Stomach (tissue), 9 donors: ENCODE measurements around the gene ATXN3. TPM values are rescaled to one million over a fixed set of nuclear protein-coding genes. Genes with fewer than 3 reads are reported as not detected.

Experiments used
- DNase-seq, 2 donors: peaks; one replicate each; pipeline versions ENCODE4 v3.0.0 to v3.0.0-alpha.2; 2013 to 2019
- H3K27ac ChIP-seq, 5 donors: fragments of 200-600 bp in 4 of 5; sonication (generic) in 4 of 5; one replicate each; pipeline ENCODE4 v1.5.1; 2013 to 2019; ENCODE audit warnings: mild to moderate bottlenecking in 1 of 5, moderate library complexity in 1 of 5
- H3K27me3 ChIP-seq, 3 donors: fragments of 200-600 bp; sonication (generic); one replicate each; pipeline ENCODE4 v1.5.1; 2017 to 2019; ENCODE audit warnings: mixed run types in 1 of 3
- H3K36me3 ChIP-seq, 4 donors: fragments of 200-600 bp; sonication (generic); 1 replicate in 3 of 4; 2 replicates in 1 of 4; pipeline ENCODE4 v1.5.1; 2016 to 2019
- H3K4me1 ChIP-seq, 4 donors: fragments of 200-600 bp; sonication (generic); one replicate each; pipeline ENCODE4 v1.5.1; 2016 to 2019
- H3K4me3 ChIP-seq, 4 donors: fragments of 200-600 bp; sonication (generic) in 3 of 4; one replicate each; pipeline ENCODE4 v1.5.1; 2016 to 2019; ENCODE audit warnings: mild to moderate bottlenecking in 1 of 4
- H3K9me3 ChIP-seq, 4 donors: fragments of 200-600 bp; sonication (generic); one replicate each; pipeline ENCODE4 v1.5.1; 2016 to 2019
- CTCF ChIP-seq, 7 experiments: fragments of 450-650 bp in 4 of 7; fragments of 200-600 bp in 3 of 7; sonication (generic) in 3 of 7; IDR thresholded peaks; one replicate each; pipeline ENCODE4 v1.5.1; 2016 to 2019; ENCODE audit warnings: antibody characterized with exemption in 7 of 7, control low read depth in 2 of 7, mild to moderate bottlenecking in 1 of 7
- EP300 ChIP-seq: sonication (generic); formaldehyde crosslinking; IDR thresholded peaks from one replicate; pipeline ENCODE4 v1.6.1; 2017; ENCODE audit warnings: antibody characterized with exemption
- POLR2A ChIP-seq, 4 donors: fragments of 450-650 bp; IDR thresholded peaks; one replicate each; pipeline ENCODE4 v1.6.1; 2016; ENCODE audit warnings: antibody characterized with exemption in 4 of 4, control low read depth in 2 of 4, mild to moderate bottlenecking in 1 of 4, moderate library complexity in 1 of 4
- POLR2AphosphoS5 ChIP-seq, 3 donors: sonication (generic); formaldehyde crosslinking; IDR thresholded peaks; one replicate each; pipeline ENCODE4 v1.6.1; 2016; ENCODE audit warnings: antibody characterized with exemption in 3 of 3
- WGBS, 5 donors: extraction: QIAGEN DNeasy Blood & Tissue Kit in 3 of 5; methylation state at CpG; one replicate each; pipeline versions ENCODE4 v1.1.5 to v1.1.7; 2013 to 2018; 5-methylcytosine and 5-hydroxymethylcytosine counted together
- intact Hi-C: fragments of 100-400 bp; cut with DNase I; formaldehyde crosslinking; loops from one replicate; pipeline ENCODE4 v1.15.1; 2023; ENCODE audit warnings: low total_unique reads
- polyA plus RNA-seq, 3 donors: library from polyadenylated mRNA; stranded (reverse); fragments of 200-250 nt; gene quantifications; one replicate each; pipeline ENCODE4 v1.2.3, GENCODE V29; 2013
- total RNA-seq, 5 donors: library from RNA; depleted of rRNA; stranded (reverse); fragments of >200 nt; gene quantifications; one replicate each; pipeline versions ENCODE4 v1.1.0 to v1.2.3, GENCODE V29; 2014 to 2016
- donor health status: healthy with polysubstance abuse.
- donor health status: Bipolar disorder and iron deficiency.
- donor health status: healthy.

Gene ATXN3
- total and polyA plus RNA-seq, 8 donors: 4.5 to 229 (median 27.0) TPM

DNA sequence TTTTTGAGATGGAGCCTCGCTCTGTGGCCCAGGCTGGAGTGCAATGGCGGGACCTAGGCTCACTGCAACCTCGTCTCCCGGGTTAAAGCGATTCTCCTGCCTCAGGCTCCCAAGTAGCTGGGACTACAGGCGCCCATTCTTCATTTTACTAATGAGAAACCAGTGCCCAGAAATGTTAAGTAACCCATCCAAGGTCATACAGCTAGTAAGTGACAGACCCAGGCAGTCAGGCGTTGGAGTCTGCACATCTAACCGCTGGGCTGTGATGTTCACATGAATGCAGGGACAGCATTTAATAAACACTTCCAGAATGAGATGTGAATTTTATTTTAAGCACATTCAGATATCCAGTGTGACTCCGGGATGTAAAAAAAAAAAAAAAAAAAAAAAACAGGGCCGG is 65.2 kb downstream of the ATXN3 start:
- Histone ChIP-seq H3K9me3 (peaks cover 0 to 13% (median 0%) of the 10 kb centered on the region in 4 donors), H3K4me1 (peaks cover 6 to 44% (median 37%) of the 10 kb centered on the region in 4 donors), H3K27me3 (no peaks in the 10 kb centered on the region), H3K4me3 (peak overlapping the region in 3 of 4 donors; percentile 78 to 95 (median 85)), H3K36me3 (peaks cover 0 to 28% (median 10%) of the 10 kb centered on the region in 4 donors), H3K27ac (peak overlapping the region; percentile 52 to 97 (median 97))
- intact Hi-C loops: no loop called here
- DNase-seq: no peak
- 81 to 93% (median 88%) methylated on average over 10 of the region's 10 CpGs for WGBS, 5 donors
- no peak for TF ChIP-seq EP300
- no peak for TF ChIP-seq POLR2A (IDR thresholded peaks at IDR 0.05)
- TF ChIP-seq POLR2AphosphoS5 (IDR thresholded peaks at IDR 0.05): no peak
- TF ChIP-seq CTCF (IDR thresholded peaks at IDR 0.05): no peak

DNA sequence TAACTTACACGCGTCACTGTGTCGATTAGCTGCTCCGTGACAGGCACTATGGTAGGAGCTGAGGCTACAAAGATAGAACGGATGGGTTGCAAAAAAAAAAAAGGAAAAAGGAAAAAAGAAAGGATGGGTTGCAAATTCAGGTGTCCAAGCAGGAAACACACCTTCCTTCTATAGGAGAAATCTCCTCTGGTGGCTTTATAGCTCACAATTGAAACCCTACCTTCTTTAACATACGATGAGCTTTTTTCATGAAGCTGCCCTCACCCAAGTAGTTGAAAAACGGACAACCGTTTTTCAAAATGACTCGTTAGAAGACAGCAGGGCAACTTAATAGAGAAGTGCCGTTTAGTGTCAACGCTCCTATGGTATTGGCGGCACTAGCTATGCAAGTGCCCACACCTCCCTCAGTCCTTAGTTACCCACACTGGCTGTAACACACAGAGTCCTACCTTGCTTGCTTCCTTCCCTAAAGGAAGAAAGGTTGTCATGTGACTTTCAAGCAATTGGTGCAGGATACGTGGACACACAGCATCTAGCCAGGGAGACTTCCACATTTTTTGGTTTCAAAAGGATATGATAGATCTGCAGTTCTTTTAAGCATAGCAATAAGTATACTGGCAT is 65.8 kb downstream of the ATXN3 start:
- peak overlapping the region; percentile 76 to 95 (median 82) for H3K4me3 ChIP-seq
- peaks cover 0 to 21% (median 4%) of the 10 kb centered on the region in 4 donors for H3K36me3 ChIP-seq
- 0 to 1% (median 0%) methylated on average over 13 of the region's 13 CpGs for WGBS, 5 donors
- no peak for TF ChIP-seq POLR2A (IDR thresholded peaks at IDR 0.05)
- no peak for TF ChIP-seq CTCF (IDR thresholded peaks at IDR 0.05)
- TF ChIP-seq POLR2AphosphoS5 (IDR thresholded peaks at IDR 0.05): peak in 2 of 3 donors; percentile 77 to 83
- TF ChIP-seq EP300: no peak
- H3K27ac ChIP-seq: peak overlapping the region; percentile 91 to 97 (median 97)
- peaks cover 0 to 7% (median 0%) of the 10 kb centered on the region in 4 donors for H3K9me3 ChIP-seq
- peak; percentile 37 to 73 for DNase-seq
- no peaks in the 10 kb centered on the region for H3K27me3 ChIP-seq
- peaks cover 6 to 51% (median 43%) of the 10 kb centered on the region in 4 donors for H3K4me1 ChIP-seq
- intact Hi-C loops: no loop called here

- 0 to 1% (median 1%) methylated on average over 36 to 57 of the region's 57 CpGs for WGBS, 5 donors
- Histone ChIP-seq H3K27me3 (no peaks in the 10 kb centered on the region), H3K36me3 (peaks cover 0 to 15% (median 4%) of the 10 kb centered on the region in 4 donors), H3K4me1 (peaks cover 6 to 58% (median 49%) of the 10 kb centered on the region in 4 donors), H3K4me3 (peak within 1 kb of the TSS; percentile 76 to 95 (median 82)), H3K9me3 (no peaks in the 10 kb centered on the region), H3K27ac (peak within 1 kb of the TSS; percentile 91 to 97 (median 97))
- intact Hi-C loops: no loop called here
- peak in 2 of 4 donors; percentile 66 to 83 for TF ChIP-seq POLR2A (IDR thresholded peaks at IDR 0.05)
- peak in 1 of 7 experiments; percentile 28 for TF ChIP-seq CTCF (IDR thresholded peaks at IDR 0.05)
- TF ChIP-seq EP300: no peak
- TF ChIP-seq POLR2AphosphoS5 (IDR thresholded peaks at IDR 0.05): peak; percentile 94 to 97 (median 96)
- peak; percentile 95 to 98 for DNase-seq
Observed at GRCh38 chr14:92039719-92040430, 66.5 kb downstream of the ATXN3 start, which contains the start of gene TRIP11. Gene TRIP11 (minus strand): TSS chr14:92040059. CDS start chr14:92039685, 374 bp downstream.

DNA sequence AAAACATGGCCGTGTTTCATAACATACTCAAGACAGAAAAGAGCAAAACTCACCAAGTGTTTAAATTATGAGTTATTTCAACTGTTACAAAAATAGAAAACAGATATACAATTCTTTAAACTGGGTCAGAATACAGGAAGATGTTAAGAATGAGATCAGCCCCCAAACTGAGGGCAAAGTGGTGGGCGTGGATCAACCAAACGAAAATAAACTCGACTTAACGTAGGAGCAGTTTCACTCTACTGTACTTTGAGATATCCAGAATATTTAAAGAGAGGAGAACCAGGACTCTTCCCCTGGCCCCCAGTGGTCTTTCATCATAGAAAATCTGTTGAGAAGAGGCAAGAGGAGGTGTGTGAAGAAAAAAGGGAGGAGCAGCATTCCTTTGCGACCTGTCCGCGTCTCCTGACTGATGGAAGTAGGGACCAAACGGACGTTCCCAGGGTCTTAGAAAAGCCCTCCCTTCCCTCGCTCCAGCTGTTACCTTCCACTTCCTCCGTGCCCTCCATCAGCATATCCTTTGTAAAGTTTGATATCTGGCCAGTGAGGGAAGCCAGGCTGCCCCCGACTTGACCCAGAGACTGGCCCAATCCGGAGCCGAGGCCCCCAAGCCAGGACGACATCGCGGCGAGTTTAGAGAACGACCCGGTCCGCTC is 67.2 kb downstream of the ATXN3 start:
- WGBS, 5 donors: 0 to 1% (median 0%) methylated on average over 21 to 22 of the region's 22 CpGs
- TF ChIP-seq CTCF (IDR thresholded peaks at IDR 0.05) (no peak), EP300 (no peak), POLR2AphosphoS5 (IDR thresholded peaks at IDR 0.05) (no peak), POLR2A (IDR thresholded peaks at IDR 0.05) (no peak)
- peaks cover 0 to 10% (median 4%) of the 10 kb centered on the region in 4 donors for H3K36me3 ChIP-seq
- peak overlapping the region; percentile 91 to 97 (median 97) for H3K27ac ChIP-seq
- peaks cover 6 to 63% (median 54%) of the 10 kb centered on the region in 4 donors for H3K4me1 ChIP-seq
- intact Hi-C loops: no loop called here
- peak in 1 of 2 donors; percentile 91 for DNase-seq
- H3K27me3 ChIP-seq: no peaks in the 10 kb centered on the region
- peak overlapping the region; percentile 76 to 95 (median 82) for H3K4me3 ChIP-seq
- H3K9me3 ChIP-seq: no peaks in the 10 kb centered on the region
